DND-41 (cell line): ENCODE data around the gene FBN1.

ENCODE experiments used
- EZH2 ChIP-seq: IDR thresholded peaks from 3 replicates; pipeline ENCODE4 v1.6.1; 2012; ENCODE audit warnings: borderline replicate concordance, low read depth, mild to moderate bottlenecking, moderate library complexity, low read length, inconsistent platforms; ENCODE audit not compliant: severe bottlenecking
- TF ChIP-seq, protein P1 (sequence below): IDR thresholded peaks from 2 replicates; pipeline ENCODE4 v1.5.1; 2012; ENCODE audit warnings: borderline replicate concordance, low read length, moderate library complexity, mild to moderate bottlenecking; ENCODE audit not compliant: poor library complexity, severe bottlenecking; ENCODE audit errors: extremely low read depth

DNA sequence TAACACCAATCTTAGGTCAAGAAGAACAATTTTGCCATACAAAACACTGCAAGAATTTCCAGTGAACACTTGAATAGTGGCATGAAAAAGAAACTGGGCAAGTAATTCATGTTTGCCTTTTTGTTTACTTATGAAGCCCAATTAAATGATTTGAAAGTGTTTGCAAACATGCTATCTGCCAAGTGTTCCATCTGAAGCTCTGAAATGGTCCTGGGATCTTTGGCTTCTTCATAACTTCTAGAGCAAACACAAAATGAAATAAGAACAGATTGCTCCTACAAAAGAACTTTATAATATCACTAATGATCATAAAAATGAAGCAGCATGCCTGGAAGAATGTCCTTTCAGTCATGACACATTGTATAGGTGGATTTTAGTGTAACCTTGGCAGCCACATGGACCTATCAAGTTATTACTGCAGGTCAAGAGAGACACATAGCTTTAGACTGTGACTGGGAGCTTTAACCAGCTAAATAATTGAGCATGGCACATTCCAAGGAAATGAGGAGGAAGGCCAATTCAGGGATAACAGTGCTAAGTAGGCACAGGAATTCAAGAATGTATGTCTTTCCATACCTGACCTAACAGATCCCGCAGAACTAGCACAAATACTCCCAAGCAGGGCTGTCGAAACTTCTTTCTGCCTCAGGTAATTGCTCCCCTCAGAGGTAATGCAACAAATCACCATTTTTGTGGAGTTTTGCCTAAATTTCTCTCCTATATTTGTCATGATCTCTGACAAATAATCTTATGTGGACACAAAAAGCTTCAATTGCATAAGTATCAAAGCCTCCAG lies 169.7 kb downstream of the FBN1 start:
- TF ChIP-seq, protein P1, sequence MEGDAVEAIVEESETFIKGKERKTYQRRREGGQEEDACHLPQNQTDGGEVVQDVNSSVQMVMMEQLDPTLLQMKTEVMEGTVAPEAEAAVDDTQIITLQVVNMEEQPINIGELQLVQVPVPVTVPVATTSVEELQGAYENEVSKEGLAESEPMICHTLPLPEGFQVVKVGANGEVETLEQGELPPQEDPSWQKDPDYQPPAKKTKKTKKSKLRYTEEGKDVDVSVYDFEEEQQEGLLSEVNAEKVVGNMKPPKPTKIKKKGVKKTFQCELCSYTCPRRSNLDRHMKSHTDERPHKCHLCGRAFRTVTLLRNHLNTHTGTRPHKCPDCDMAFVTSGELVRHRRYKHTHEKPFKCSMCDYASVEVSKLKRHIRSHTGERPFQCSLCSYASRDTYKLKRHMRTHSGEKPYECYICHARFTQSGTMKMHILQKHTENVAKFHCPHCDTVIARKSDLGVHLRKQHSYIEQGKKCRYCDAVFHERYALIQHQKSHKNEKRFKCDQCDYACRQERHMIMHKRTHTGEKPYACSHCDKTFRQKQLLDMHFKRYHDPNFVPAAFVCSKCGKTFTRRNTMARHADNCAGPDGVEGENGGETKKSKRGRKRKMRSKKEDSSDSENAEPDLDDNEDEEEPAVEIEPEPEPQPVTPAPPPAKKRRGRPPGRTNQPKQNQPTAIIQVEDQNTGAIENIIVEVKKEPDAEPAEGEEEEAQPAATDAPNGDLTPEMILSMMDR = no peak
- TF ChIP-seq EZH2 = no peak
